ENCODE data around the gene PPP1R7.

The PPP1R7 gene

DNA sequence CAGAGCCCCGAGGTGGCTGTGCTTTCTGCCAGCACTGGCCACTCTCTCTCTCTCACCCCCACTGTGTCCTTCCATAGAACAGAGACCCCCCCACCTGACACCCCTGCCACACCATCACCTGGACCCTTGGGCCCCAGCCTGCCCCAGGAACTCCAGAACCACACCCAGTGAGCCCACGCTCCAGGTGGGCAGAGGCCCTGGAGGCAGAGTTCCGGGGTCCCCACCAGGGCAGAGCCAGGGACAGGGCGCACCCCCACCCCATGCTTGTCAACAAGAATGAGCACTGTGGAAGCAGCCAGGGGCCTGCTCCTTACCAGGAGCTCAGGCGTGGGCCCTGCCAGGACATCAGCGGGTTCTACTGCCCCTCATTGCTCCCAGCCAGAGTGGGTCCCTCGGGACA is 15.6 kb upstream of the PPP1R7 start:
- no peaks in the 10 kb centered on the region for H3K9me3 ChIP-seq (replicated peaks in 1 of 11)
- no peak overlapping the region for H3K4me3 ChIP-seq
- no peak overlapping the region for H3K4me2 ChIP-seq
- no peak overlapping the region for H3K9ac ChIP-seq
- peaks cover 0 to 2% (median 0%) of the 10 kb centered on the region in 10 experiments; a peak in 2 of 20 replicates for H3K4me1 ChIP-seq
- no peaks in the 10 kb centered on the region for H3K27me3 ChIP-seq
- H3K27ac ChIP-seq, result no peak overlapping the region
- TF ChIP-seq Cebpa-rat (IDR thresholded peaks at IDR 0.05), result no peak
- H3K36me3 ChIP-seq, result peaks cover 14 to 97% (median 76%) of the 10 kb centered on the region in 11 experiments
- peaks cover 0 to 6% (median 0%) of the 10 kb centered on the region in 11 experiments; a peak in 4 of 22 replicates for H4K20me1 ChIP-seq

DNA sequence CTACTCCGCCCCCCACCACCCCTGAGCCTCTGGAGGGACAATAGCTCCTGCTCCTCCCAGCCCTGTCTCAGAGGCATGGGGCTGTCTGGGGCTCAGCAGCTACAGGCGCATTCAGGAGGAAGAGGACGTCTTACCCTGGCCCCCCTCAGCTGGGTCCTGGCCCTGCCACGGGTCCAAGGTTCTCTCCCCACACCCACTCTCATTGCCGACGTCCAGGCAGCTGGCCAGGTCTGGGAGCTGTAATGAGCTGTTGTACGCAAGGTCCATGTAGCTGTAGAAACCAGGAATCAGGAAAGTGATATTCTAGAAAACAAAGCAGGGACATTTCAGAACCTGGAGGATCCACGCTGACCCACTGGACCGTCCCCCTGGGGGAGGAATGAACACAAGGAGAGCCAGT is 14.5 kb upstream of the PPP1R7 start:
- TF ChIP-seq Cebpa-rat (IDR thresholded peaks at IDR 0.05), result no peak
- no peaks in the 10 kb centered on the region for H3K9me3 ChIP-seq (replicated peaks in 1 of 11)
- no peak overlapping the region for H3K4me2 ChIP-seq
- no peaks in the 10 kb centered on the region for H3K27me3 ChIP-seq
- H3K9ac ChIP-seq, result no peak overlapping the region
- H3K4me3 ChIP-seq, result no peak overlapping the region
- H3K4me1 ChIP-seq, result no peaks in the 10 kb centered on the region
- H3K27ac ChIP-seq, result no peak overlapping the region
- H3K36me3 ChIP-seq, result peaks cover 17 to 97% (median 80%) of the 10 kb centered on the region in 11 experiments
- peaks cover 0 to 15% (median 0%) of the 10 kb centered on the region in 11 experiments; a peak in 4 of 22 replicates for H4K20me1 ChIP-seq

DNA sequence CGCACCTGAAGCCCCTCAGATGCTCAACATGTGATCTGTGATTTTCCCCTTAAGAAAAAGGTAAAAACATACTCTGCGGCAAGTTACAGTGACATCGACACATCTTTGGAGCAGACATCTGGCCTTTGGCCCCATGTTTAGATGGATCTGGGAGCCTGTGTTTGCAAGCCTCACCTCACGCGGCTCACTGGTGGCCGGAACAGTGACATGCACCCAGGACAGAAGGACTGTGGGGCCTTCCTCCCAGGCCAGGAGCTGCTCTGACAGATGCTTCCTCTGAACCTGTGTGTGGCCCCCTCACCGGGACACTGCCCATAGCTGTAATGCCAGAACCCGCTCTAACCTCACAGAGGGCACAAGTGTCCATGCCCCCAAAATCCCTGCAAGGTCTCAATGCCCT is 14.1 kb upstream of the PPP1R7 start:
- no peaks in the 10 kb centered on the region for H3K27me3 ChIP-seq
- TF ChIP-seq Cebpa-rat (IDR thresholded peaks at IDR 0.05), result no peak
- no peak overlapping the region for H3K4me3 ChIP-seq
- H4K20me1 ChIP-seq, result peaks cover 0 to 20% (median 0%) of the 10 kb centered on the region in 11 experiments; a peak in 5 of 22 replicates
- H3K9me3 ChIP-seq (replicated peaks in 1 of 11), result no peaks in the 10 kb centered on the region
- H3K36me3 ChIP-seq, result peaks cover 17 to 100% (median 84%) of the 10 kb centered on the region in 11 experiments
- no peak overlapping the region for H3K4me2 ChIP-seq
- H3K4me1 ChIP-seq, result no peaks in the 10 kb centered on the region
- no peak overlapping the region for H3K27ac ChIP-seq
- no peak overlapping the region for H3K9ac ChIP-seq

DNA sequence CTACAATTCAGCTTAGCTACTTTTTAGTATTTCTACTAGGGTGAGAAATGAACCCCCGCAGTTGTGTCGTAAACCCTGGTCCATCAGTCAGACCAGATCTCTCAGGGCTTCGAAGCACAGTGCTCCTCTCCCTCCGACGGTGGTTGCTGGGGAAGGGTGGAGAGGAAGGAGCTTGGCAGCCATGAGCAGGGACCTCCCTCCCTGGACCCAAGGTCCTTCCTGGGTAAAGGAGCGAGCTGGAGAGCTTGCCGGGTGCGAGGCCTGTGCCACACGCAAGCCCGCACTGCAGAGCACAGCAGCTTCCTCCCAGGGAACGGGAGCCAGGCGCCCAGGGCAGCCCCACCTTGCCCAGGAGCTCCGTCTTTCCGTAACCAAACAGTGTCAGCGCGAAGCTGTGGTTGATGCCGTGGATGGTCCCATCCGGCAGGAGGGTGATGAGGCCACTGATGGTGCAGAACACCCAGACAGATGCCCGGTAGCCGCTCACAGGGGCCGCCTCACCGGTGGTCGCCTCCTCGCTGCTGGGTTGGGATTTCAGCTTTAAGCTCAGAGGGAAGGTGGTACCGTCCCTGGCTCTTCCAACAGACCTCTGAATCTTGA is 13.5 kb upstream of the PPP1R7 start:
- H3K9ac ChIP-seq, result no peak overlapping the region
- no peak overlapping the region for H3K4me2 ChIP-seq
- TF ChIP-seq Cebpa-rat (IDR thresholded peaks at IDR 0.05), result no peak
- no peaks in the 10 kb centered on the region for H3K9me3 ChIP-seq (replicated peaks in 1 of 11)
- H3K4me3 ChIP-seq, result no peak overlapping the region
- H3K27ac ChIP-seq, result no peak overlapping the region
- H4K20me1 ChIP-seq, result peaks cover 0 to 25% (median 0%) of the 10 kb centered on the region in 11 experiments; a peak in 5 of 22 replicates
- H3K4me1 ChIP-seq, result no peaks in the 10 kb centered on the region
- H3K27me3 ChIP-seq, result no peaks in the 10 kb centered on the region
- H3K36me3 ChIP-seq, result peaks cover 17 to 99% (median 82%) of the 10 kb centered on the region in 11 experiments

DNA sequence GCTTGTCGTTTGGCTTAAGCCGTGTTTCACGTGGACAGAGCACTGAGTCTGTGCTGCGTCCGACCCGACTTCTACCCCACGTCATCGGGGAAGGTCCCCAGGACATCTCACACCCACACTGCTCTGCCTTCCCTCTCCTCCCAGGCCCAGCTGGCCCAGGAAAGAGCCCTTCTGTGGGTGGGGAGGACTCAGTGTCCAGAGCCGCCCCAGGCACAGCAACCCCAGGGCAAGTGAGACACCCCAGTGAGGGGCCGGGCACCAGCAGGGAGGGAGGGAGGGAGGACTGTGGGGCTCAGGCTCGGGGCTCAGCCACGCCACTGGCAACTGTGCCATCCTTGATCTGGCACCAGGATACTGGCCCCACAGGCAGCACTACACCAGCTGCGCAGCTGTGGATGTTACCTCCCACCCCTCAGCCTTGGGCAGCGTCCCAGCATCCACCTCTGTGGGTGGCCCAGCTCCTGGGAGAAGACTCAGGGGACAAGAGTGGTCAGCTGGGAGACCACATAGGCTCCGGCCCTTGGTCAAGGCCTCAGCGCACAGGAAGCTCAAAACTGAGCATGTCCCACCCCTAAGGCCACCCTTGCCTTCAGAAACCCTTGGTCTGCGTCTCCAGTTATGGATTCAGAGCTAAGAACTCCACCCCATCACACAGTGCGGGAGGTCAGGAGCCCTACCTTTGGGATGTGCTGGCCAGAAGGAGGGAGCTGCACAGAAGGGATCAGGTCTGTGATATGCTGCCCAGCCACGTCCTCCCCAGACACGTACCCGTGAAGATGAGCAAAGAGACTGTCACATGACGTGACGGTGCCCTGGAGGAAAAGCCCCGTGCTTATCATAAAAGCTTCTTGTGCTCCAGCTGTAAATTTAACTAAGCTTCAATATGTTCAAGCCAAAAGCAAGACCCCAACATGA is 12.7 kb upstream of the PPP1R7 start:
- H3K9ac ChIP-seq, result no peak overlapping the region; a peak in 1 of 22 replicates
- no peaks in the 10 kb centered on the region for H3K27me3 ChIP-seq
- H3K4me2 ChIP-seq, result no peak overlapping the region
- no peaks in the 10 kb centered on the region for H3K9me3 ChIP-seq (replicated peaks in 1 of 11)
- no peaks in the 10 kb centered on the region for H3K4me1 ChIP-seq
- H3K4me3 ChIP-seq, result no peak overlapping the region
- no peak overlapping the region for H3K27ac ChIP-seq
- peaks cover 0 to 33% (median 0%) of the 10 kb centered on the region in 11 experiments; a peak in 5 of 22 replicates for H4K20me1 ChIP-seq
- TF ChIP-seq Cebpa-rat (IDR thresholded peaks at IDR 0.05), result no peak
- peaks cover 17 to 99% (median 82%) of the 10 kb centered on the region in 11 experiments for H3K36me3 ChIP-seq

DNA sequence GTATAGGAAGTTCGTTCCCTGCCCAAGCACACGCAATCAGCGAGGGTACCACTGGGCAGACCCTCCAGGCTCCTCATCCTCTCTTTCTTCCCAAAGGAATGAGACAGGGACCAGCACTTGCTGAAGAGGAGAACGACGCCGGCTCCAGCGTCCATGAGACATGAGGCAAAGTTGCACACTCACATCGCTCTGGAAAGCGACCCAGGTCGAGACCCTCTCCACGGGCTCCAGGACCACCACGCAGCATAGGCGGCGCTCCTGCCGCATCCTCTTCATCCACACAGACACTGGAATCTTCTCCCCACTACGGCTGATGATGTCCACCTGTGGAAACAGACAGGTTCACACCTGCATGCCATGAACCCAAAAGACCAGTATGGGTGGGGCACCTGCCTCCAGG is 11.8 kb upstream of the PPP1R7 start:
- no peak for TF ChIP-seq Cebpa-rat (IDR thresholded peaks at IDR 0.05)
- Histone ChIP-seq H3K9me3 (replicated peaks in 1 of 11) (no peaks in the 10 kb centered on the region), H3K36me3 (peaks cover 17 to 94% (median 80%) of the 10 kb centered on the region in 11 experiments)

DNA sequence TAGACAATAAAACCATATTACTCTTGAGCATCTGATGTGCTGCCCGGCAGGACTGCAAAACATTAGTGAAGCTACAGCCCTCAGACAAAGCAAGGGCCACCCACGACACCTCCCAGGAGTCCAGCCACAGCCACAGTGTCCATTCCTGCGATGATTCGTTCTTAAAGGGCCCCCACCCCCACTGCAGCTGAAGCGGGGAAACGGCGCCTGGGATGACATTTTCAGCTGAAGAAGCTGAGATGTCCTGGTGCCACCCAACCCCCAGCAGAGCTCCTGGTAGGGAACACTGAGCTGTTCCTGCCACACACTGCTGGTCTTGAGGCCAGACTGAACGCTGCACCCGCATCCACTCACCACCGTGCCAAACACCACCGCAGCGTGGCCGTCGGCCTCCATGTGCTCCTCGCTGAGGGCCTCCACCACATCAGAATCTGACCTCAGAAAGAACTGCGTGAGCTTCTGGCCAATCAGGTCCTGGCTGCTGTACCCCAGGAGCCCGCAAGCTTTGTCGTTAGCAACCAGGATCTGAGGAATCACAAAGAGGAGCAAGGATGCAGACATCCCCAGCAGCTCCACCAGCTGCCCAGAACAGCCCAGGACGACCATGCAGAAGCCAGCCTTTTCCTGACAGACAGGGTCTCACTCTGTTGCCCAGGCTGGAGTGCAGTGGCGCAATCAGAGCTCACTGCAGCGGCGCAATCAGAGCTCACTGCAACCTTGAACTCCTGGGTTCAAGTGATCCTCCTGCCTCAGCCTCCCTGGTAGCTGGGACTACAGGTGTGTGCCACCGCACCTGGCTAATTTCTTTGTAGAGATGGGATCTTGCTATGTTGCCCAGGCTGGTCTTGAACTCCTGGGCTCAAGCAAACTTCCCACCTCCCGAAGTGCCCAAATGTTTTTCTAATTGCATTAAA is 10.5 kb upstream of the PPP1R7 start:
- Histone ChIP-seq H3K9me3 (replicated peaks in 1 of 11) (no peaks in the 10 kb centered on the region), H3K36me3 (peaks cover 17 to 88% (median 71%) of the 10 kb centered on the region in 11 experiments), H3K4me2 (no peak overlapping the region), H3K4me3 (no peak overlapping the region), H3K27me3 (no peaks in the 10 kb centered on the region), H3K27ac (no peak overlapping the region), H4K20me1 (peaks cover 0 to 54% (median 6%) of the 10 kb centered on the region in 11 experiments; a peak in 8 of 22 replicates), H3K4me1 (no peaks in the 10 kb centered on the region), H3K9ac (no peak overlapping the region)
- no peak for TF ChIP-seq Cebpa-rat (IDR thresholded peaks at IDR 0.05)

More for the DNA sequence above, 11.8 kb upstream of the PPP1R7 start:
- no peaks in the 10 kb centered on the region for H3K4me1 ChIP-seq
- H3K4me3 ChIP-seq, result no peak overlapping the region
- no peak overlapping the region for H3K27ac ChIP-seq
- H3K9ac ChIP-seq, result no peak overlapping the region
- H4K20me1 ChIP-seq, result peaks cover 0 to 42% (median 0%) of the 10 kb centered on the region in 11 experiments; a peak in 6 of 22 replicates
- no peak overlapping the region for H3K4me2 ChIP-seq
- H3K27me3 ChIP-seq, result no peaks in the 10 kb centered on the region

DNA sequence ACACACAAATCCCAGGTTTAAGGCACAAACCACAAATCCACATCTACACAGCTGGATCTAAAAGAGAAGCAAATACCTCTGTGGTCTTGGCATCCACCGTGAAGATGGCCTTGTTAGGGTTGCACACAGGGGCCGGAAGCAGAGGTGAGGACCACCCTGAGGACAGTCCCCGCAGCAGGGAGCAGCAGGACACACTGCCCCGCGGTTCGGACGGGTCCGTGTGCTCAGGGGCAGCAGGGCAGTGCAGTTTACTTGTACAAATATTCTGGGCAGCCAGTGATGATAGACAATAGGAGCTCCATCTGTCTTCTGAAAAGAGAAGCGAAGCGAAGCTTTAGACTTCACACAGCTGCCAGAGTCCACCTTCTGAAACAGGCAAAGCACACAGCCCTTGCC is 9.8 kb upstream of the PPP1R7 start:
- no peak overlapping the region for H3K4me2 ChIP-seq

More for the DNA sequence above, 9.8 kb upstream of the PPP1R7 start:
- H3K27me3 ChIP-seq, result no peaks in the 10 kb centered on the region
- H3K9me3 ChIP-seq (replicated peaks in 1 of 11), result no peaks in the 10 kb centered on the region
- no peak for TF ChIP-seq Cebpa-rat (IDR thresholded peaks at IDR 0.05)
- peaks cover 17 to 88% (median 65%) of the 10 kb centered on the region in 11 experiments for H3K36me3 ChIP-seq
- no peak overlapping the region for H3K27ac ChIP-seq
- no peak overlapping the region for H3K4me3 ChIP-seq
- no peak overlapping the region for H3K9ac ChIP-seq
- H4K20me1 ChIP-seq, result peaks cover 0 to 54% (median 6%) of the 10 kb centered on the region in 11 experiments; a peak in 8 of 22 replicates
- no peaks in the 10 kb centered on the region for H3K4me1 ChIP-seq
